NCI-H510A (cell line): ENCODE data around the gene COL11A1.
"Not testable (repeated sequence)": the region's sequence is repeated elsewhere in the genome, so short reads cannot be mapped to it uniquely, and the experiment has no call there.

Experiments
- DNase-seq: peaks from one replicate; lab custom pipeline; 2025; lab: John Stamatoyannopoulos, UW

Gene COL11A1

DNA sequence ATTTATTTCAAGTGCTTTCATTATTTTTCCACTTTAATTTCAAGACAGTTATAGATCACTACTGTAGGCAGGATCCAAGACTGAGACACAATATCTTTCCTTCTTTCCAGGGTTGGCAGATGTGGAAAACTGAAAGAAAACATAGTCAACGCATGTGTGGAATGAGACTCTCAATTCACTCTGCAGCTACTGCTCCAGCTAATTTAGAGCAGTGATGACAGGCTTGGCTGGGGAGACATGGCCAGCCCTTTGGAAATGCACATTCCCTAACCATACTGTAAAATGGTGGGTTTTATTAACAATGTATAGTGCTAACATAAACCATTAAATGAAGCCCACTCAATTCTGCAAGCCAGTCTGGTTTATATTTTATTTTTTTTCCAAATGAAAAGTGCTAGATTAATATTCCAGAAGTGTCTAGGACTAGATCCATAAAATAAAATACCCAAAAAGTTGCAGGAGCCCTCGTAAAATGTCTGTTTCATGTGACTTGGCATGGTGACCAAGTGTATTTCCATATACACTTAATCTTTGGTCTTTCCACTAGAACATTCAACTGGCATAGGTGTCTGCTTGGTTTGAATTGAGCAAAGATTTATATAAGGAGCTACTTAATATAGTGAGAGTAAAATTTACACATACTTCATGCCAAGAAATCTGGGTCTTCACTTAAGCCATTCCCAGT, 32.9 kb downstream of the COL11A1 start:
- DNase-seq = no peak

DNA sequence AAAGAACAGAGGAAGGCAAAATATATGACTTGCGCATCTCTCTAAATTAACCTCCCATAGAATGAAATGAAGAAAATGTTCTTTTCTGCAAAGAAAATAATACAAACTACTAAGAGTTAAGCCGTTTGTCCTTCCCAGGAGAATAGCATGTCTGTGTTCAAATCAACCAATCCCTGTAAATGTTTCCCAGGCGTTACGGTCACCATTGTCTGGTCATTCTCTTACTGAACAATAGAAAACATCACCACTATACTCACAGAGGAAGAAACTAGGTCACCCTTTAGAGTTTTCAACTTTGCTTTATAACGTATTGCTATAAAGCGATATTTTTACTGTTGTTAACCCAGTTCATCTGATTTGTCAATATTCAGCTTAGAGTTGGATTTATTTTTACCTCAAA, 34.1 kb downstream of the COL11A1 start:
- DNase-seq = no peak

DNA sequence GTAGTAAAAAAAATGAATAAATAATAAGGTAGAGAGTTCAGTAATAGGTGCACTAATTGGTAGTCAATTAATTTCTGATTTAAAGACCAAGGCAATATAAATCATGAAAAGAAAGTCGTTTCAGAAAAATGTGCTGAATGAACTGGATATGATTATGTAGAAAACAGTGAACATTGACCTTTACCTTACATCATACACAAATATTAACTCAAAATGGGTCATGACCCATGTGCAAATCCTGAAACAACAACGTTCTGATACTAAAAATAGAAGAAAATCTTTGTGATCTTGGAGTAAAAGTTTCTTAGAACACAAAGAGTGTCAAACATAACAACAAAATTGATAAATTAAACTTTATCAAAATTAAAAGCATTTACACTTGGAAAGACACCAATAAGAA, 39.1 kb downstream of the COL11A1 start:
- no peak for DNase-seq

DNA sequence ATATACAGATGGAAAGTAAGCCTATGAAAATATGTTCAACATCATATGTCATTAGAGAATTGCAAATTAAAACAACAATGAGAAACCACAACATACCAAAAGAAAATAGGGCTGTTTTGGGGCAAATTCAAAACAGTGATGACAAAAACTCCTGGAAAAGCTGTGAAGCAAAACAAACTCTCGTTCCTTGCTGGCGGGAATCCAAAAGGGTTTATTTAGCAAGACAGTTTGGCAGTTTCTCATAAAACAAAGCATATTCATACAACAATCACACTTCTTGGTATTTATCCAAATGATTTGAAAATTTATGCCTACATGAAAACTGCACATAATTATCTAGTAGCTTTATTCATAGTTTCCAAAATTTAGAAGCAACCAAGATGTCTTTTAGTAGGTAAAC, 44.4 kb downstream of the COL11A1 start:
- no peak for DNase-seq

DNA sequence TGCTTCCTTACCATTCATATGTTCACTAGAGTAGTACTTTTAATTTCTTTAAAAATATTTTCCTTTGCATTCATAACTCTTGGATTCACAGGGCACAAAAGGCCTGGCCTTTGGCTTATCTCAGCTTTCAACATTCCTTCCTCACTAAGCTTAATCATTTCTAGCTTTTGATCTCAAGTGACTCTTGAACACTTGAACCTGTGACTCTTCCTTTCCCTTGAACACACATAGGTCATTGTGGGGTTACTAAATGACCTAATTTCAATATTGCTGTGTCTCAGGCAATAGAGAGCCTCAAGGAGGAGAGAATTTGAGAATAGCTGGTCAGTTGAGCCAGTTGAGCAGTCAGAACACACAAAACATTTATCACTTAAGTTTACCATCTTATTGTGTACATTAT, 49.9 kb downstream of the COL11A1 start:
- no peak for DNase-seq

DNA sequence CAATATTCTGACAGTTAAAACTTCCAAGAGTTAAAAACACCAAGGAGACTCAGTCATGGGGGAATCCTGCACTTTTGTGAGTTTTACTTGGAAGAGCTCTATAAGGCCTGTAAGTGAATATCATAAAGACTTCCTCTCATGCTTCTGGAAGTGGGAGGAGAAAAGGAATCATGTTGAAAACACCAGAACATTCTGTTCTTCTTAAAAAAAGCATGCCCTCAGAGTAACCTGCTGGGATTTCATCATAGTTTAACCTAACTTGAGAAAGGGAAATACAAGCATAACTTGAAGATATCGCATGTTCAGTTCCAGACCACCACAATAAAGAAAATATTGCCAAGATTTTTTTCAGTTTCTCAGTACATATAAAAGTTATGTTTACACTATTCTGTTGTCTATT, 51.9 kb downstream of the COL11A1 start:
- DNase-seq = no peak

DNA sequence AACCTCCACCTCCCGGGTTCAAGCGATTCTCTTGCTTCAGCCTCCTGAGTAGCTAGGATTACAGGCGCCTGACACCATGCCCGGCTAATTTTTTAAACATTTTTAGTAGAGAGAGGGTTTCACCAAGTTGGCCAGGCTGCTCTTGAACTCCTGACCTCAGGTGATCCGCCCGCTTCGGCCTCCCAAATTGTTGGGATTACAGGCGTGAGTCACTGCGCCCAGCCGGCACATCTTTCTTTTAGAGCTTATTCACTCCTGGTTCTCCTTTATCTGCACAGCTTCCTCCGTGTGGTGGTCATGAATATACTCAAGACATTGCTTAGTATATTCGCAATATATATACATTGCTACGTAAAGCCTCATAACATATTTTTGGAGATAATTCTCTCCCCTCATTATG, 80.2 kb downstream of the COL11A1 start:
- not testable (repeated sequence) for DNase-seq

DNA sequence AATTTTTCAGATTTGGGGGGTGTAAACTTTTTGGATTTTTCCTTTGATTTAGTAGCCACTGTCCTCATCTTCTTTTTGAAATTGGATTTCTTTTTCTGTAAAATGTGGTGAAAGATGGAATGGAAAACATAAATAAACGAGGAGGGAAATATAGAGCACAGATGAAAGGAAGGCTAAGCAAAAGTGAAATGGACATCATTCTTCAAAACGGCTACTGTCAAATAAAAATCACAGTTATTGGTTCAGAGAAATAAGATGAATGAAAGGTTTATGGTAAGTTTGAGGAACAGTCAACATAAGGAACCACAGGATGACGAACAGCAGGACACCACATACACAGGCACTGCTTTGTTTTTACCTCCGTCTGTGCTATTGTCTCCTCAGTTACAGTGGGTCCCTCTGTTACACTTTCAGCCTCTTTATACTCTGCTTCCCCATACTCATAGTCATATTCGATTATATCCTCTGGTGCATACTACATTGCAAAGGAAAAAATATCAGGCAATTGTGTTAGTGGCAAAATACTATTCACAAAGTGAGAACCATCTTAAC, 82.4 kb downstream of the COL11A1 start:
- DNase-seq = no peak

DNA sequence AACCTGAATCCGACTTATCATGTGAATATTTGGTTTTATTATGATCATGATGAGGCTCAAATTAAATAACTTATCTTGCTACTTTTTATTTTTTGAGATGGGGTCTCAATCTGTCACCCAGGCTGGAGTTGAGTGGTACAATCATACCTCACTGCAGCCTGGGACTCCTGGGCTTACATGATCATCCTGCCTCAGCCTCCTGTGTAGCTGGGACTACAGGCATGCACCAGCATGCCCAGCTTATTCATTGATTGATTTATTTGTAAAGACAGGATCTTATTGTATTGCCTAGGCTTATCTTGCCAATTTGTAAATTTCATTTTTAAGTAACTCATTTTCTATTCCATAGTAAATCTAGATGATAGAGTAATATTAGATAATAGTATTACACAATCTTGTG, 84.3 kb downstream of the COL11A1 start:
- no peak for DNase-seq

DNA sequence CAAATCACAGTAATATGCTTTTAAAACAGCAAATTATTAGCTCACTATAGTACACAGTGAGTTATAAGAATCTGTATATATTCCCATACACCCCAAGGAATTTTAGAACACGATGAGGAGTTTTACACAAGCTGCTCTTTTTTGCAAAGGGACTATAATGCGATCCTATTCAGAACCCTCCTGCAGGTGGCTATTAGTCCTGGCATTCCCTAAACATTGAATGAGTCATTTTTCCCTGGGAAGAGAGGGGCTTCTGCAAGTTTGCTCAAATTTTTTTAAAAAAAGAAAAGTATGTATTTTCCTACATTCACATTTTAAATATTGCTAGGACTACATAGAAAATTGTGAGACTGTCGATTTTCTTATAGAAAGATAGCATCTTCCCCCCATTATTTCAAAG, 106.3 kb downstream of the COL11A1 start:
- DNase-seq = no peak

DNA sequence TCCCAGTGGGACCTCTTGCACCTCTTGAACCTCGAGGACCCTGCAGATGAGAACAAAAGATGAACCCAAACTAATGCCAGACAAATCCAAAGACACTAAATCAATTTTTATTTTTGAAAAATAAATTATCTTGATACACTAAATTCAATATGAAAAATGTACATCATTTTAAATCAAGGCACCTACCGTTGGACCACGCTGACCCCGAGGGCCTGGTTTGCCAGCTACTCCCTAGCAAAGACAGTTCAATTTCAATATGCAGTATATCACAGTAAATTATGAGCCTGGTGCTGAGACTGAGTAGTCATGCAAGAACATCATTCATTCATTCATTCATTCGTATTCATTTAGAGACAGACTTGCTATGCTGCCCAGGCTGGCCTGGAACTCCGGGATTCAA, 129.4 kb downstream of the COL11A1 start:
- no peak for DNase-seq

DNA sequence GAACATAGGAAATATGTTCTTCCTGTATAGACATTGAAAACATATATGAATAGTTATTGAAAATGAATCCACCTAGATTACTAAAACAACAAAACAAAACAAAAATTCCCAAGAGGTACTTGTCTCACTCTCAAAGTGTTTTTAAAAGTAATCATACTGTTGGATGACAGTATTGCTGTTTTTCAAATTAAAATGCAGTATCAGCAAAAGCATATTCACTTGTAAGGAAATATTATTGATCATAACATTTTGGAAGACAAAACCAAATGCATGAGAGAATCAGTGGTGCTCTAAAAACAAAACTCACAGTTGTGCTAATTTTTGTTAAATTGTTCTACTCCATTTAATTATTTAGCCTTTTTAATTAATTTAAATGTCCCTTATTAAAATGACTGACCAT, 131.0 kb downstream of the COL11A1 start:
- no peak for DNase-seq

DNA sequence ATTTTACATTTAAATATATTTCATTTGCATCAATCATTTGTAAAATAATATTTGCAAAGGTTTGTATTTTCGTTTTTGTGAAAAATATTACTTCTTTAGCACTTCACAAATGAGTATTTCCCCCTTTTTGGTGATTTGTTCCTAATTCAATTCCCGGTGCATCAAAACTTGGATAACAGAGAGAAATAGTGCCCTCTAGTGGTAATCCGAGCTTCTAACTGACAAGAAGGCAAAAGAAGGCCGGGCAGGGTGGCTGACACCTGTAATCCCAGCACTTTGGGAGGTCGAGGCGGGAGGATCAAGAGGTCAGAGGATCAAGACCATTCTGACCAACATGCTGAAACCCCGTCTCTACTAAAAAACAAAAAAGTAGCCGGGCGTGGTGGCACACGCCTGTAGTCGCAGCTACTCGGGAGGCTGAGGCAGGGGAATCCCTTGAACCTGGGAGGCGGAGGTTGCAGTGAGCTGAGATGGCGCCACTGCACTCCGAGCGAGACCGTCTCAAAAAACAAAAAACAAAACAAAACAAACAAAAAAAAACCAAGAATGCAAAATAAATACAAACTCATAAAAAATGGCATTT, 137.7 kb downstream of the COL11A1 start:
- peak; percentile 24 for DNase-seq

DNA sequence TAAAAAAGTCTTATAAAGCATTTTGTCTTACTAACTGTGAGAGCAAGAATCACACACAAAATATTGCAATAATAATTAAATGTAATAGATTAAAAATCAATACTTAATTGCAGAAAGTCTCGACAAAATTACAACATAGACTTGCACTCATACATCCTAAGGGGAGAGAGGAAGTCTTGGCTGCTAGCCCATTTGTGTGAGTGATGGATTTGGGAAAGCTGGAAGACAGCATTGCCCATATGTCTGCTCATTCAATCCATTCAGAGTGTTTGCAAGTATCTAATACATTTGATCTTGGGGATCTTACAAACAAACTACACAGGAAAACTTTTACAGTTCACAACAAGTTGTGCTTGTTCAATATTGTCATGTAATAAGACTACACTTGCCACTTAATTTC, 140.5 kb downstream of the COL11A1 start:
- DNase-seq = no peak

DNA sequence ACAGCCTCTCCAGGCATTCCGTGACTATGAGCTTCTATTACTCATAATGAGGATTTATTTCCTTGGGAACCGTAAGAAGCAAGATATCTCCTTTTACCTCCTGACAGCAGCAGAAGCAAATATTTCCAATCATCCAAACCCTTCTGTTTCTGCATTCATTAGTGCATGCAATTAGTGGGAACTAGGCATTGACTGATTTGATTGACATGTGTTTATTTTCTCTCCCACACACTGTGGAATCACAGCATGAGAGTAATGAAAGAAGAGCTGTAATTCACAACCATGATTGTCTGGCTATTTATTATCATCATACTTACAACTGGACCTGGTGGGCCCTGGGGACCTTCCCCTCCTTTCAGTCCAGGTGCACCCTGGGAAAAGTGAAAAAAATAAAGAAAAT, 146.8 kb downstream of the COL11A1 start:
- DNase-seq = no peak

DNA sequence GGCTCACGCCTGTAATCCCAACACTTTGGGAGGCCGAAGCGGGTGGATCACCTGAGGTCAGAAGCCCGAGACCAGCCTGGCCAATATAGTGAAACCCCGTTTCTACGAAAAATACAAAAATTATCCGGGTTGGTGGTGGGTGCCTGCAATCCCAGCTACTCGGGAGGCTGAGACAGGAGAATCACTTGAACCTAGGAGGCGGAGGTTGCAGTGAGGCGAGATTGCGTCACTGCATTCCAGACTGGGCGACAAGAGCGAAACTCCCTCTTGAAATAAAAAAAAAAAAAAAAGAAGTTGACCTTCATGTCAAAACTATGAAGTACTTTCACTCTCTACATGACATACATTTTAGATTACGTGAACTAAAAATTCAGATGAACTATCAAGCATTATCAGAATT, 153.7 kb downstream of the COL11A1 start:
- no peak for DNase-seq

DNA sequence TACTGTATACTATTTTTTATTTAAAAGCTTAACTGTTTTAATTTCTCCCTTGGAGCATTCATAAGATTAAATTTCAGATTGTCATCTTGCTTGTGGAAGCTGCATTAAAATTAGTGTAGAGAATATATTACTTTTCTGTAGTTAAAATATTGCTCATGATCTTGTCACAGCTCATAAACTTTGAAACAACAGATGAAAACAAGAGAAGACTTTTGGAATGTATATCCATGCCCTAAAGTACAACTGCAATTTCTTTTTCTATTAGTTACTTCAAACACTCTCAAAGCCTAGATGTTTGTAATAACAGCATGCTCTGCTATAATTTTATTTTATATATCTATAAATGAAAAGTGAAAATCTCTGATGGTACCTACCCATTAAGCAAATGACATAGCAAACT, 155.9 kb downstream of the COL11A1 start:
- no peak for DNase-seq

DNA sequence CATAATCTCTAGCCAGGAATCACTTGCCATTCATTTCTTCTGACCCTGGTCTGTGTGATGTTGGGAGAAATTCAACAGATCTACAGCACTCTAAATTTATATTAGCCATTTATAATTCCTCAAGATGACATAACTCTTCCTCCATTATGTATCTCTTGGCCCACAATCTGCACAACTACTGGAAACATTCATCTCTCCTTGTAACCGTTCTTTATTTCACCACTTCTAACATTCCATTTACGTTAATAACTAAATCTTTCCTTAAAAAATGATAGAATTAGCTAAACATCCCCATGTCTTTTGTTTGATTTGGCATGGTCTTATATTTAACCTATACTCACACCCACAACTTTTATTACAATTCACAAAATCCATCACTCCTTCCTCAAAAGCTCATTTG, 166.0 kb downstream of the COL11A1 start:
- DNase-seq = no peak

DNA sequence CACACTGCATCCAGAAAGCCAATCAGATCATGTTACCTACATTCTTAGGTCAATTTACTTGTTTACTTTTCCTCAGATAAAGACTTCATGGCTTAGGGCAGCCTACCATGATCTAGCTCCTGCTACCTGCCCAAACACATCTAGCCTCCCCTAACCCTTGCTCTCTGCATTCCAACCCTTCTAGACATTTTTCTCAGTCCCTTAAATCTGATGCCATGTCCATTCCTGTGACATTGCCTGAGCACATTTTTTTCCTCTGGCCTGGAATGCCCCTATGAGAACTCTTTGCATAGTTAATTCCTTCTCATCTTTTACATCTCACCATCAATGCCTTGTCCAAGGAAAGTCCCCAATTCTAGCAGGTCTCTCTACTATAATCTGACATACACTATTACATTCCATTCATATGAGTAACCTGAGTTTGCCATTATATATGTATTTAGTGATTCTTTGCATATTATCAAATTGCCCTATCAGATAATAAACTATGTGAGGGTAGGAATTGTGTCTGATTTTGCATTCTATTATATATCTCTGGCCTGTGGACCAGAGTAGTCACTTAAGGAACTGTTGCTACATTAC, 166.9 kb downstream of the COL11A1 start:
- DNase-seq = no peak

DNA sequence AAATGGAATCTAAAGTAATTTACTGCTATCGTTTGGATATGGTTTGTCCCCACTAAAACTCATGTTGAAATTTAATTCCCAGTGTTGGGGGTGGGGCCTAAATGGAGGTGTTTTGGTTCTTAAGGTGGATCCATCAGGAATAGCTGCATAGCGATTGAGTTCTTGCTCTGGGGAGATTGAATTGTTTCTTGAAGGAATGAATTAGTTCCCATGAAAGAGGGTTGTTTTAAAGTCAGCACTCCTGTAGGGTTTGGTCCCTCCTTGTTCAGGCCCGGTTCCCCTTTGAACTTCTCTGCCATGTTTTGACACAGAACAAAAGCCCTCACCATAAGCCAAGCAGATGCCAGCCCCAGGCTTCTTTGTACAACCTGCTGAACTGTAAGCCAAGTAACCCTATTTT, 170.9 kb downstream of the COL11A1 start:
- no peak for DNase-seq

DNA sequence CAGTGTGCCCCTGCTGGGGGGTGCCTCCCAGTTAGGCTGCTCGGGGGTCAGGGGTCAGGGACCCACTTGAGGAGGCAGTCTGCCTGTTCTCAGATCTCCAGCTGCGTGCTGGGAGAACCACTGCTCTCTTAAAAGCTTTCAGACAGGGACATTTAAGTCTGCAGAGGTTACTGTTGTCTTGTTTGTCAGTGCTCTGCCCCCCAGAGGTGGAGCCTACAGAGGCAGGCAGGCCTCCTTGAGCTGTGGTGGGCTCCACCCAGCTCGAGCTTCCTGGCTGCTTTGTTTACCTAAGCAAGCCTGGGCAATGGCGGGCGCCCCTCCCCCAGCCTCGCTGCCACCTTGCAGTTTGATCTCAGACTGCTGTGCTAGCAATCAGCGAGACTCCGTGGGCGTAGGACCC, 175.0 kb downstream of the COL11A1 start:
- not testable (repeated sequence) for DNase-seq

DNA sequence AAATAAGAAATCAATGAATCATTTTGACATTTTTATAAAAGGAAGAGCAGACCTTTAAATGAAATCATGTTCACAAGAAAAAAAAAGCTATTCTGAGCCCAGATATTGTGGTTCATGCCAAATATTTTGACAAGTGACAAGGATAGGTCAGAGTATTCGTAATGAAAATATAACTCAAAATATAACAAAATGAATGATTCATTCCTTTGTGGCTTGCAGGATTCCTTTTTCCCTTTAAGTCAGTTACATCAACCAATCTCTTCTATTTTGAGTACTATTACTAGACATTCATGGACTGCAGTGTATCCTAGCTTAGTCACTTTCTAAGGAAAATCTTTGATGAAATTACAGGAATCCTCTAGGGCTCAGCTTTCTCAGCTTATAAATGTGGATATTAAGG, 188.7 kb downstream of the COL11A1 start:
- no peak for DNase-seq

DNA sequence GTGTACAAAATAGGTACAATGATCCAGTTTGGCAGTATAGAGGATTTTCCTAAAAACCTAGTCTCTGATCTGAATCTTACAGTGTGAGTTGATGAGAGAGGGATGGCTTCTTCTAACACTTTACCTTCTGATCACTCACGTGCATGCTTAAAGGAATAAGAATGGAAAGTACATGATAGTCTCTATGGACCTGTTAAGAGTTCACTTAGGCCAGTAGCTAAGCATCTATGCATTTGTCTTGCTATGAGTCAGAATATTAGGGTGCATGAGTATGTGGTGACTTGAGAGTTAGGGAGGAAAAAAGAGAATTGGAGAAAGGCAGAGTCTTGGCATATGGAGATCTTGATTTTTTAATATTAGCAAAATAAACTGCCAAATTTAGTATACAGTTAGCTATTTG, 206.3 kb downstream of the COL11A1 start:
- DNase-seq = no peak

DNA sequence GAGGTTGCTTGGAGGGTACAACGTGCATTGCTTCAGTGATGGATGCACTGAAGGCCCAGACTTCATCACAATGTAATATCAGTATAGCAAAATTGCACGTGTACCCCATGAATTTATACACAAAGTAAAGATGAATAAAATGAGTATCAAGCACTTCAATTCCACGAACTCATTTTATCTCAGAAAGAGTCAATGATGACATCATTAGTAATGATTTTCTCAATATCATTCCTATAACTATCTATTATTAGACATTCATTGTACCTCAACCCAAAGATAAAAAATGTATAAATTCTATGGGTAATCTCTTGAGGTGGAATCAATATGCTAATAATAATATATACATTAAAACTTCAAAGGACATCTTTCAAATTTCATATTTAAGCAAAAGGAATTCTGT, 208.4 kb downstream of the COL11A1 start:
- DNase-seq = no peak
